OCI-LY3 (cell line): Measurements from ENCODE around the gene DNM3.
A peak's percentile ranks its signal among the peaks of the same experiment; 100 is the strongest.
"Not testable (repeated sequence)": the region's sequence is repeated elsewhere in the genome, so short reads cannot be mapped to it uniquely, and the experiment has no call there.

Experiments used
- H2AFZ ChIP-seq: fragments of 200-600, 300-600 bp; shearing (Covaris generic); 2 replicates; pipeline ENCODE4 v1.6.0; 2014; ENCODE audit warnings: antibody characterized with exemption, low read depth, low read length
- H3K27ac ChIP-seq: fragments of 200-600, 300-600 bp; sonication (generic); 2 replicates; pipeline ENCODE4 v1.5.1; 2014; ENCODE audit warnings: mild to moderate bottlenecking, low read length, moderate library complexity, mixed read lengths
- H3K27me3 ChIP-seq: fragments of 200-600, 300-600 bp; sonication (generic); 2 replicates; pipeline ENCODE4 v1.6.1; 2014; ENCODE audit warnings: low read depth, low read length, mixed read lengths
- H3K36me3 ChIP-seq: fragments of 200-600, 300-600 bp; sonication (generic); replicated peaks from 2 replicates; pipeline ENCODE3; 2014; ENCODE audit warnings: low read depth, low read length, mixed read lengths
- H3K4me1 ChIP-seq: fragments of 300-600, 200-600 bp; sonication (generic); 2 replicates; pipeline ENCODE4 v1.6.1; 2014; ENCODE audit warnings: low read length, mixed read lengths
- H3K4me2 ChIP-seq: fragments of 200-600, 300-600 bp; sonication (generic); 2 replicates; pipeline ENCODE4 v1.6.1; 2014; ENCODE audit warnings: low read length, mixed read lengths
- H3K4me3 ChIP-seq: fragments of 300-600, 200-600 bp; sonication (generic); 2 replicates; pipeline ENCODE4 v1.5.1; 2014; ENCODE audit warnings: antibody characterized with exemption, mild to moderate bottlenecking, low read length, moderate library complexity
- H3K79me2 ChIP-seq: fragments of 300-600, 200-600 bp; shearing (Covaris generic); 2 replicates; pipeline ENCODE4 v1.6.1; 2014; ENCODE audit warnings: mild to moderate bottlenecking, low read length, mixed read lengths
- H3K9ac ChIP-seq: fragments of 300-600, 200-600 bp; shearing (Covaris generic); 2 replicates; pipeline ENCODE4 v1.6.0; 2014; ENCODE audit warnings: mild to moderate bottlenecking, low read length, moderate library complexity
- H3K9me3 ChIP-seq: fragments of 200-600, 300-600 bp; shearing (Covaris generic); 2 replicates; pipeline ENCODE4 v1.6.1; 2014; ENCODE audit warnings: low read length, mixed read lengths; ENCODE audit not compliant: insufficient read depth
- H4K20me1 ChIP-seq: fragments of 200-600, 300-600 bp; sonication (generic); 2 replicates; pipeline ENCODE4 v1.6.1; 2016; ENCODE audit warnings: low read length, mixed read lengths; ENCODE audit not compliant: insufficient read depth
- EZH2phosphoT487 ChIP-seq: fragments of 200-600 bp; shearing (Covaris generic); IDR thresholded peaks from 2 replicates; pipeline ENCODE4 v1.6.1; 2018; ENCODE audit warnings: antibody characterized with exemption, mixed run types, low read depth
- TF ChIP-seq, protein P1 (sequence below): fragments of 200-600, 300-600 bp; sonication (generic); IDR thresholded peaks from 2 replicates; pipeline ENCODE4 v1.5.1; 2014; ENCODE audit warnings: antibody characterized with exemption, low read length, low read depth

The DNM3 gene

DNA sequence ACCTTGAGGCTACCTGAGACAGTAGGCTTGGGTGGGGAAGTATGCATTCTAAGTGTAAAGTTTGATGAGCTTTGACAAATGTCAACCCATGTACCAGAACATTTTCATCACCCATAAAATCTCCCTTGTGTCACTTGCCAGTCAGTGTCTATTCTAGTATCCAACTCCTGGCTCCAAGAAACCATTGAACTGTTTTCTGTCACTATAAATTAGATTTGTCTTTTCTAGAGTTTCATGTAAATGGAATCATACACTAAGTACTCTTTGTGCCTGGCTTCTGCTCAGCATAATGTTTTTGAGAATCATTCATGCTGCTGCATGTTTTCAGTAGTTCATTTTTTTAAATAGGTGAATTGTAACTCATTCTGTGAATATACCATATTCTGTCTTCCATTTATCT is 165.4 kb downstream of the DNM3 start:
- H3K27me3 ChIP-seq, result no peaks in the 10 kb centered on the region
- no peak for TF ChIP-seq EZH2phosphoT487
- TF ChIP-seq, protein P1, sequence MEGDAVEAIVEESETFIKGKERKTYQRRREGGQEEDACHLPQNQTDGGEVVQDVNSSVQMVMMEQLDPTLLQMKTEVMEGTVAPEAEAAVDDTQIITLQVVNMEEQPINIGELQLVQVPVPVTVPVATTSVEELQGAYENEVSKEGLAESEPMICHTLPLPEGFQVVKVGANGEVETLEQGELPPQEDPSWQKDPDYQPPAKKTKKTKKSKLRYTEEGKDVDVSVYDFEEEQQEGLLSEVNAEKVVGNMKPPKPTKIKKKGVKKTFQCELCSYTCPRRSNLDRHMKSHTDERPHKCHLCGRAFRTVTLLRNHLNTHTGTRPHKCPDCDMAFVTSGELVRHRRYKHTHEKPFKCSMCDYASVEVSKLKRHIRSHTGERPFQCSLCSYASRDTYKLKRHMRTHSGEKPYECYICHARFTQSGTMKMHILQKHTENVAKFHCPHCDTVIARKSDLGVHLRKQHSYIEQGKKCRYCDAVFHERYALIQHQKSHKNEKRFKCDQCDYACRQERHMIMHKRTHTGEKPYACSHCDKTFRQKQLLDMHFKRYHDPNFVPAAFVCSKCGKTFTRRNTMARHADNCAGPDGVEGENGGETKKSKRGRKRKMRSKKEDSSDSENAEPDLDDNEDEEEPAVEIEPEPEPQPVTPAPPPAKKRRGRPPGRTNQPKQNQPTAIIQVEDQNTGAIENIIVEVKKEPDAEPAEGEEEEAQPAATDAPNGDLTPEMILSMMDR, result no peak
- H3K27ac ChIP-seq, result no peak overlapping the region
- H4K20me1 ChIP-seq, result no peaks in the 10 kb centered on the region
- no peak overlapping the region for H3K9ac ChIP-seq
- peaks cover 14% of the 10 kb centered on the region; the same call in 1 of the 2 replicates for H3K9me3 ChIP-seq
- no peak overlapping the region for H3K4me3 ChIP-seq
- no peaks in the 10 kb centered on the region for H3K4me1 ChIP-seq
- no peaks in the 10 kb centered on the region for H3K79me2 ChIP-seq
- H3K36me3 ChIP-seq, result no peaks in the 10 kb centered on the region
- no peak overlapping the region for H3K4me2 ChIP-seq
- H2AFZ ChIP-seq, result no peak overlapping the region

- TF ChIP-seq, protein P1, result no peak
- TF ChIP-seq EZH2phosphoT487, result no peak
Measured at GRCh38 chr1:172018727-172019311, 177.5 kb downstream of the DNM3 start.

DNA sequence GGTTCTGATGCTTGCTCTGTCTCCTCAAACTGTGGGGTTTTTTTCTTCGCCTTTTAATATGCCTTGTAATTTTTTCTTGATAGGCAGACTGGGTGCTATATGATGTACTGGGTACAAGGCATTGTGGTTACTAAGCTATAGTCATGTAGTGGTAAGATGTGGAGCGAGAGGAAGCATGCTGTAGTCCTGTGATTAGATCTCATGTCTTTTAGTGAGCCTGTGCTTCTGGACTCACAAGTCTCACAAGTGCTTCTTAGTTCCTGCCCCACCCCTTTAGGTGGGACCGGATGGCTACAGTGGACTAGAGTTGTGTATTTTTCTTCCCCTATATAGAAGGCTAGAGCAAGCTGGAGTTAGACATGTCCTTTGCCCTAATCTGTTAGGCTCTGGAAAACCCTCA is 178.7 kb downstream of the DNM3 start:
- Histone ChIP-seq H3K9ac (no peak overlapping the region), H3K9me3 (no peaks in the 10 kb centered on the region), H3K36me3 (no peaks in the 10 kb centered on the region), H3K27me3 (no peaks in the 10 kb centered on the region), H4K20me1 (no peaks in the 10 kb centered on the region), H3K4me3 (no peak overlapping the region), H3K27ac (no peak overlapping the region), H3K4me1 (peaks cover 6% of the 10 kb centered on the region; the same call in 1 of the 2 replicates), H3K4me2 (no peak overlapping the region), H2AFZ (no peak overlapping the region), H3K79me2 (no peaks in the 10 kb centered on the region)
- no peak for TF ChIP-seq EZH2phosphoT487
- TF ChIP-seq, protein P1, result no peak

More at GRCh38 chr1:172018727-172019311, 177.5 kb downstream of the DNM3 start:
- Histone ChIP-seq H3K9me3 (no peaks in the 10 kb centered on the region), H3K79me2 (no peaks in the 10 kb centered on the region), H3K27me3 (no peaks in the 10 kb centered on the region), H3K4me3 (no peak overlapping the region), H3K27ac (no peak overlapping the region), H3K4me2 (no peak overlapping the region), H4K20me1 (no peaks in the 10 kb centered on the region), H3K36me3 (no peaks in the 10 kb centered on the region), H3K9ac (no peak overlapping the region), H2AFZ (no peak overlapping the region), H3K4me1 (no peaks in the 10 kb centered on the region)

GRCh38 chr1:172024516-172024915 is 183.2 kb downstream of the DNM3 start:
- H3K9me3 ChIP-seq, result no peaks in the 10 kb centered on the region
- H4K20me1 ChIP-seq, result no peaks in the 10 kb centered on the region
- H3K4me1 ChIP-seq, result peaks cover 9% of the 10 kb centered on the region; the same call in 1 of the 2 replicates
- peak overlapping the region; percentile 29; the same call in 1 of the 2 replicates for H3K4me2 ChIP-seq
- H3K36me3 ChIP-seq, result no peaks in the 10 kb centered on the region
- 0 out of 2 replicates have a peak overlapping the region, but pooled peaks have one; percentile 61 for H2AFZ ChIP-seq
- TF ChIP-seq, protein P1, result no peak
- TF ChIP-seq EZH2phosphoT487, result no peak
- H3K9ac ChIP-seq, result no peak overlapping the region
- H3K27me3 ChIP-seq, result no peaks in the 10 kb centered on the region
- H3K79me2 ChIP-seq, result no peaks in the 10 kb centered on the region
- H3K27ac ChIP-seq, result no peak overlapping the region
- H3K4me3 ChIP-seq, result no peak overlapping the region

DNA sequence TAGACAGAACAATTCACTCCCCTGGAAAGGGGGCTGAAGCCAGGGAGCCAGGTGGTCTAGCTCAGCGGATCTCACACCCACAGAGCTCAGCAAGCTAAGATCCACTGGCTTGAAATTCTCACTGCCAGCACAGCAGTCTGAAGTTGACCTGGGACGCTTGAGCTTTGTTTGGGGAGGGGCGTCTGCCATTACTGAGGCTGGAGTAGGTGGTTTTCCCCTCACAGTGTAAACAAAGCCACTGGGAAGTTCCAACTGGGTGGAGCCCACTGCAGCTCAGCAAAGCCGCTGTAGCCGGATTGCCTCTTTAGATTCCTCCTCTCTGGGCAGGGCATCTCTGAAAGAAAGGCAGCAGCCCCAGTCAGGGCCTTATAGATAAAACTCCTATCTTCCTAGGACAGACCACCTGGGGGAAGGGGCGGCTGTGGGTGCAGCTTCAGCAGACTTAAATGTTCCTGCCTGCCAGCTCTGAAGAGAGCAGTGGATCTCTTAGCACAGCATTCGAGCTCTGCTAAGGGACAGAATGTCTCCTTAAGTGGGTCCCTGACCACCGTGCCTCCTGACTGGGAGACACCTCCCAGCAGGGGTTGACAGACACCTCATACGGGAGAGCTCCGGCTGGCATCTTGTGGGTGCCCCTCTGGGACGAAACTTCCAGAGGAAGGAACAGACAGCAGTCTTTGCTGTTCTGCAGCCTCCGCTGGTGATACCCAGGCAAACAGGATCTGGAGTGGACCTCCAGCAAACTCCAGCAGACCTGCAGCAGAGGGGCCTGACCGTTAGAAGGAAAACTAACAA is 183.8 kb downstream of the DNM3 start:
- not testable (repeated sequence) for H3K4me3 ChIP-seq, H3K9ac ChIP-seq, H3K36me3 ChIP-seq, H3K9me3 ChIP-seq, H3K27ac ChIP-seq, H3K27me3 ChIP-seq, H4K20me1 ChIP-seq, H3K4me1 ChIP-seq, H3K79me2 ChIP-seq
- Histone ChIP-seq H3K4me2 (peak overlapping the region; percentile 29; the same call in 1 of the 2 replicates), H2AFZ (peak overlapping the region; percentile 61; the same call in 1 of the 2 replicates)
